Smooth muscle cell (in vitro differentiated cells): ENCODE results near the gene LINC00632. TPM values are rescaled to one million over a fixed set of nuclear protein-coding genes. Genes with fewer than 3 reads are reported as not detected.
A peak's percentile ranks its signal among the peaks of the same experiment; 100 is the strongest.

Experiments used
- DNase-seq: peaks from one replicate; lab custom pipeline; 2025; ENCODE audit not compliant: unreplicated experiment; lab: John Stamatoyannopoulos, UW
- H2AFZ ChIP-seq: fragments of 200-600 bp; sonication (generic); 2 replicates; pipeline ENCODE4 v1.6.0; 2016; ENCODE audit warnings: antibody characterized with exemption, low read depth, mild to moderate bottlenecking
- H3F3A ChIP-seq: fragments of 200-600 bp; sonication (generic); 2 replicates; pipeline ENCODE4 v1.6.0; 2017; ENCODE audit warnings: antibody characterized with exemption, low read depth
- H3K27ac ChIP-seq: fragments of 200-600 bp; sonication (generic); 2 replicates; pipeline ENCODE4 v1.5.1; 2016; ENCODE audit warnings: low read depth, mild to moderate bottlenecking
- H3K27me3 ChIP-seq: fragments of 200-600 bp; sonication (generic); 2 replicates; pipeline ENCODE4 v1.6.1; 2016; ENCODE audit warnings: low read depth, mild to moderate bottlenecking
- H3K36me3 ChIP-seq: fragments of 200-600 bp; sonication (generic); 2 replicates; pipeline ENCODE4 v1.5.1; 2016; ENCODE audit warnings: low read depth
- H3K4me1 ChIP-seq: fragments of 200-600 bp; sonication (generic); 2 replicates; pipeline ENCODE4 v1.5.1; 2016; ENCODE audit warnings: low read depth
- H3K4me2 ChIP-seq: fragments of 200-600 bp; sonication (generic); 2 replicates; pipeline ENCODE4 v1.6.0; 2016; ENCODE audit warnings: mild to moderate bottlenecking
- H3K4me3 ChIP-seq: fragments of 200-600 bp; sonication (generic); 2 replicates; pipeline ENCODE4 v1.5.1; 2016; ENCODE audit warnings: mild to moderate bottlenecking
- H3K79me2 ChIP-seq: fragments of 200-600 bp; sonication (generic); 2 replicates; pipeline ENCODE4 v1.6.0; 2016; ENCODE audit warnings: low read depth, mild to moderate bottlenecking
- H3K9ac ChIP-seq: fragments of 200-600 bp; sonication (generic); 2 replicates; pipeline ENCODE4 v1.6.0; 2016; ENCODE audit warnings: low read depth
- H3K9me3 ChIP-seq: fragments of 200-600 bp; sonication (generic); replicated peaks from 2 replicates; pipeline ENCODE4 v1.5.1; 2016; ENCODE audit warnings: low read depth
- H4K20me1 ChIP-seq: fragments of 200-600 bp; sonication (generic); 2 replicates; pipeline ENCODE4 v1.6.0; 2016; ENCODE audit warnings: low read depth
- WGBS: methylation state at CpG from one replicate; pipeline ENCODE4 v1.1.7; 2016; ENCODE audit warnings: low lambda C conversion rate; 5-methylcytosine and 5-hydroxymethylcytosine counted together
- polyA plus RNA-seq: library from polyadenylated mRNA; unstranded; fragments of >200 nt; fragmentation: Nextera tagmentation; extraction: Ambion mirVana; gene quantifications from 2 replicates; pipeline ENCODE4 v1.2.1, GENCODE V29; 2016
- total RNA-seq: library from RNA; depleted of rRNA; stranded (reverse); fragments of >200 nt; gene quantifications from 2 replicates; pipeline ENCODE4 v1.2.3, GENCODE V29; 2014
- TF ChIP-seq, protein P1 (sequence below): fragments of 200-600 bp; sonication (generic); IDR thresholded peaks from 2 replicates; pipeline ENCODE4 v1.5.1; 2017; ENCODE audit warnings: borderline replicate concordance, mild to moderate bottlenecking, antibody characterized with exemption; ENCODE audit not compliant: insufficient read depth, poor library complexity, severe bottlenecking

LINC00632 gene
- total and polyA plus RNA-seq, 2 experiments from 2014 or later: 109 to 770 TPM

DNA sequence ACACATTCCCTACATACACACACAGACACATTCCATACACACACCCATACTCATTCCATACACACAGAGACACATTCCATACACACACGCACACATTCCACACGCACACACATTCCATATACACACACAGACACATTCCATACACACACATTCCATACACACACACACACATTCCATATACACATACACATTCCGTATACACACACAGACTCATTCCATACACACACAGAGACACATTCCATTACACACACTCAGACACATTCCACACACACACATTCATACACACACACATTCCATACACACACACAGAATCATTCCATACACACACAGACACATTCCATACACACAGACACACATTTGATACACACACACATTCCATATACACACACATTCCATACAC is 15.2 kb downstream of the LINC00632 start:
- H3K36me3 ChIP-seq: no peaks in the 10 kb centered on the region
- H2AFZ ChIP-seq: no peak overlapping the region
- H3K4me1 ChIP-seq: no peaks in the 10 kb centered on the region
- DNase-seq: no peak
- no peak overlapping the region for H3K4me2 ChIP-seq
- H3K9ac ChIP-seq: no peak overlapping the region
- 77% methylated on average over 3 of the region's 3 CpGs for WGBS
- no peaks in the 10 kb centered on the region for H3K79me2 ChIP-seq
- H4K20me1 ChIP-seq: no peaks in the 10 kb centered on the region
- peaks cover 3% of the 10 kb centered on the region for H3K9me3 ChIP-seq
- TF ChIP-seq, protein P1, sequence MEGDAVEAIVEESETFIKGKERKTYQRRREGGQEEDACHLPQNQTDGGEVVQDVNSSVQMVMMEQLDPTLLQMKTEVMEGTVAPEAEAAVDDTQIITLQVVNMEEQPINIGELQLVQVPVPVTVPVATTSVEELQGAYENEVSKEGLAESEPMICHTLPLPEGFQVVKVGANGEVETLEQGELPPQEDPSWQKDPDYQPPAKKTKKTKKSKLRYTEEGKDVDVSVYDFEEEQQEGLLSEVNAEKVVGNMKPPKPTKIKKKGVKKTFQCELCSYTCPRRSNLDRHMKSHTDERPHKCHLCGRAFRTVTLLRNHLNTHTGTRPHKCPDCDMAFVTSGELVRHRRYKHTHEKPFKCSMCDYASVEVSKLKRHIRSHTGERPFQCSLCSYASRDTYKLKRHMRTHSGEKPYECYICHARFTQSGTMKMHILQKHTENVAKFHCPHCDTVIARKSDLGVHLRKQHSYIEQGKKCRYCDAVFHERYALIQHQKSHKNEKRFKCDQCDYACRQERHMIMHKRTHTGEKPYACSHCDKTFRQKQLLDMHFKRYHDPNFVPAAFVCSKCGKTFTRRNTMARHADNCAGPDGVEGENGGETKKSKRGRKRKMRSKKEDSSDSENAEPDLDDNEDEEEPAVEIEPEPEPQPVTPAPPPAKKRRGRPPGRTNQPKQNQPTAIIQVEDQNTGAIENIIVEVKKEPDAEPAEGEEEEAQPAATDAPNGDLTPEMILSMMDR: no peak
- no peaks in the 10 kb centered on the region for H3K27me3 ChIP-seq
- H3F3A ChIP-seq: peaks cover 4% of the 10 kb centered on the region
- H3K4me3 ChIP-seq: no peak overlapping the region
- no peak overlapping the region for H3K27ac ChIP-seq

DNA sequence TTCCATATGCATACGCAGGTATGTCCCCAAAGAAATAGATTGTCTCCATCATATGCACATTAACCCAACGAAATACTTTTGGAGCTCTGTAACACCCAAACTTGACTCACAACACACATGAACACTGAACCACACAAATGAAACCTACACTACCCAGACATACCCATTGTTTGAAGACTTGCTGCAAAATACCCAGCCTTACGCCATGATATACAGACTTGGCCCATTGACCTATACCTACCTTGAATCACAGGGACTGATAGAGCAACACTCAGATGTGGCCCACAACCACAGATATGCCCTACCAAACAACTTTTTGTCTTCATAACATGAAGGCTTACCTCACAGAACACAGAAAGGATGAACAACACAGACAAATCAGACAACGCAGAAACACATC is 15.9 kb downstream of the LINC00632 start:
- Histone ChIP-seq H4K20me1 (no peaks in the 10 kb centered on the region), H2AFZ (no peak overlapping the region), H3K4me1 (no peaks in the 10 kb centered on the region), H3F3A (peaks cover 4% of the 10 kb centered on the region), H3K27me3 (no peaks in the 10 kb centered on the region), H3K9me3 (peaks cover under 1% of the 10 kb centered on the region), H3K79me2 (no peaks in the 10 kb centered on the region), H3K4me3 (no peak overlapping the region), H3K27ac (no peak overlapping the region), H3K9ac (no peak overlapping the region), H3K4me2 (no peak overlapping the region), H3K36me3 (no peaks in the 10 kb centered on the region)
- DNase-seq: no peak
- 90% methylated on average over 4 of the region's 4 CpGs for WGBS
- TF ChIP-seq, protein P1: no peak

DNA sequence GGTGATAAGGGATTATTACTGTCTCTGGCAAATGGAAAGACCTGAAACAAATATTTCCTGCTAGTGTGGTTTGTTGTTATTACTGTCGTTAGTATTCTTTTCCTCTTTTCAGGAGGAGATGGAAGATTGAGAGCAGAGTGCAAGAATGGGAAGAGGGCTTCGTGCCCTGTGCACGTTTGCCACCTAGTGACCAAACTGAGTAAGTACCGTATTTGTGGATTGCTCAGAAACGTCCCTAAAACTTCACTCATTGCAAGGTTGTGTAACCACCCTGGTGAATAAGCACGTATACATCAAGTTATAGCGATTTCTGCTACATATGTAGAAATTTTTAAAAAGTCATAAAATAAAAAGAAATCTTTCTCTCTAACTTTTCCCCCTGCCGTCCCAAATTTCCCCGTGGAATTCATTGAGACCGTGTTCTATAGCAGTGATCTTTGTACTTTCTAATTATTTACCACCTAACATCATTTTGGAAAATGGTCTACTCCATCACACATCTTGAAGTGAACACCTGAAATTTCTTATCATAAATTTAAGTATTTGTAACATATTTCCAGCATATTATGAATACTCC is 24.3 kb downstream of the LINC00632 start:
- no peaks in the 10 kb centered on the region for H3K36me3 ChIP-seq
- H3K4me1 ChIP-seq: no peaks in the 10 kb centered on the region
- no peak overlapping the region for H2AFZ ChIP-seq
- no peak overlapping the region for H3K9ac ChIP-seq
- no peaks in the 10 kb centered on the region for H3K27me3 ChIP-seq
- WGBS: 25% methylated on average over 10 of the region's 10 CpGs
- TF ChIP-seq, protein P1: peak; percentile 69
- no peaks in the 10 kb centered on the region for H3K9me3 ChIP-seq
- no peak overlapping the region for H3K27ac ChIP-seq
- no peaks in the 10 kb centered on the region for H3K79me2 ChIP-seq
- no peaks in the 10 kb centered on the region for H3F3A ChIP-seq
- H3K4me2 ChIP-seq: no peak overlapping the region
- no peaks in the 10 kb centered on the region for H4K20me1 ChIP-seq
- DNase-seq: no peak
- H3K4me3 ChIP-seq: no peak overlapping the region

DNA sequence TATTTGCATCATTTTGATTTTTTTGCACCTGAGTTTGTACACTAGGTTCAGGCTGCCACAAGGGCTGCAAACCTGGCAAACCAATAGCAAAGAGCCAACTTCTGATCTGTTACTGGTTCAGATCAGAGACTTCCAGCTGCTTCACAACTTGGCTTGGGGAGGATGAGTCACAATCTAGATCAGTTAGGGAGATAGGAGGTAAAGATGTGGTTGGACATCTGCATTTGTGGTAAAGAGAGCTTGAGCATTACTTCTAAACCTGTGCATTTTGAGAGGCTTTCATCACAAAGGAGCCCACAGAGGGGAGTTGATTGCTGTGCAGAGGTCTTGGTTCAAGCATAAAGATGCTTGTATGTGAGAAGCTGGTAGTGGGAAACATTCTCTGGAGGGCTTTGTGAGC is 34.5 kb downstream of the LINC00632 start:
- no peaks in the 10 kb centered on the region for H3K4me1 ChIP-seq
- no peak overlapping the region for H3K4me3 ChIP-seq
- no peak for DNase-seq
- H2AFZ ChIP-seq: no peak overlapping the region
- no peak overlapping the region for H3K9ac ChIP-seq
- H3K9me3 ChIP-seq: no peaks in the 10 kb centered on the region
- TF ChIP-seq, protein P1: no peak
- no peaks in the 10 kb centered on the region for H4K20me1 ChIP-seq
- H3K4me2 ChIP-seq: no peak overlapping the region
- no peaks in the 10 kb centered on the region for H3K27me3 ChIP-seq
- H3K36me3 ChIP-seq: no peaks in the 10 kb centered on the region
- no peaks in the 10 kb centered on the region for H3F3A ChIP-seq
- H3K79me2 ChIP-seq: no peaks in the 10 kb centered on the region
- no peak overlapping the region for H3K27ac ChIP-seq
